Endothelial cell of umbilical vein (primary cell): ENCODE results near the gene FBXO48. TPM values are rescaled to one million over a fixed set of nuclear protein-coding genes. Genes with fewer than 3 reads are reported as not detected.

Source experiments
- BruUV-seq: library from RNA; stranded (reverse); fragments of 400-500 nt; replicated peaks from 2 replicates; lab custom pipeline; 2021; lab: Mats Ljungman, UMichigan
- CTCF ChIA-PET: fragments of 300-600, 350-600 bp; sonication (Branson Sonifier 250); formaldehyde crosslinking; loops from one replicate; lab custom pipeline; 2021; ENCODE audit warnings: antibody characterized with exemption, inconsistent platforms; lab: Charles Lee
- POLR2A ChIA-PET: fragments of 300-600, 350-600 bp; sonication (Branson Sonifier 250); formaldehyde crosslinking; loops from one replicate; lab custom pipeline; 2021; ENCODE audit warnings: antibody characterized with exemption, inconsistent platforms; lab: Charles Lee
- DNase-seq: peaks from one replicate; pipeline ENCODE4 v3.0.0-alpha.2; 2011; ENCODE audit warnings: low read depth, low spot score
- FAIRE-seq: peaks from 2 replicates; lab custom pipeline; 2011; peaks lifted over from hg19 to GRCh38; lab: Jason Lieb, UNC
- H2AFZ ChIP-seq: 2 replicates; pipeline ENCODE4 v1.6.0; 2012; ENCODE audit warnings: low read depth, low read length, control low read depth, inconsistent platforms
- H3K27ac ChIP-seq: 2 replicates; pipeline ENCODE4 v1.5.1; 2011; ENCODE audit warnings: low read depth, mild to moderate bottlenecking, control low read depth, low read length, moderate library complexity; ENCODE audit not compliant: insufficient read depth
- H3K27me3 ChIP-seq, 2 experiments: 2 replicates each; pipeline versions ENCODE4 v1.6.0 to v1.6.1; 2011; ENCODE audit warnings: low read length in 2 of 2, mixed read lengths in 1 of 2; ENCODE audit not compliant: control insufficient read depth in 2 of 2, insufficient read depth in 2 of 2
- H3K36me3 ChIP-seq, 2 experiments: 2 replicates in 1 of 2; 3 replicates in 1 of 2; pipeline ENCODE4 v1.5.1; 2011; ENCODE audit warnings: low read length in 2 of 2, mild to moderate bottlenecking in 1 of 2, moderate library complexity in 1 of 2; ENCODE audit not compliant: control insufficient read depth in 2 of 2, insufficient read depth in 2 of 2; ENCODE audit errors: extremely low read depth in 1 of 2
- H3K4me1 ChIP-seq: 3 replicates; pipeline ENCODE4 v1.5.1; 2011; ENCODE audit warnings: mild to moderate bottlenecking, low read length; ENCODE audit not compliant: control insufficient read depth, insufficient read depth; ENCODE audit errors: extremely low read depth
- H3K4me2 ChIP-seq: 2 replicates; pipeline ENCODE4 v1.6.1; 2011; ENCODE audit warnings: low read length, control low read depth, mixed read lengths; ENCODE audit not compliant: insufficient read depth
- H3K4me3 ChIP-seq, 3 experiments: fragments of 200-600 bp in 1 of 3; sonication (generic), shearing (Covaris generic) in 1 of 3; replicated peaks in 1 of 3; 2 replicates each; pipeline ENCODE4 v1.5.1; 2011 to 2016; ENCODE audit warnings: control low read depth in 3 of 3, low read length in 3 of 3, mild to moderate bottlenecking in 2 of 3, inconsistent platforms in 1 of 3, low read depth in 1 of 3, moderate library complexity in 1 of 3; ENCODE audit not compliant: insufficient read depth in 1 of 3
- H3K79me2 ChIP-seq: 2 replicates; pipeline ENCODE4 v1.6.0; 2012; ENCODE audit warnings: low read length, inconsistent platforms; ENCODE audit not compliant: control insufficient read depth, insufficient read depth
- H3K9ac ChIP-seq: replicated peaks from 2 replicates; pipeline ENCODE3; 2011; ENCODE audit warnings: low read length, control low read depth; ENCODE audit not compliant: insufficient read depth; ENCODE audit errors: extremely low read depth
- H3K9me1 ChIP-seq: replicated peaks from 3 replicates; pipeline ENCODE4 v1.6.0; 2011; ENCODE audit warnings: mild to moderate bottlenecking, low read length; ENCODE audit not compliant: control insufficient read depth, insufficient read depth; ENCODE audit errors: extremely low read depth
- H3K9me3 ChIP-seq: replicated peaks from 2 replicates; pipeline ENCODE4 v1.5.1; 2012; ENCODE audit warnings: low read length, inconsistent platforms; ENCODE audit not compliant: control insufficient read depth, insufficient read depth
- H4K20me1 ChIP-seq: replicated peaks from 2 replicates; pipeline ENCODE3; 2011; ENCODE audit warnings: mild to moderate bottlenecking, low read length; ENCODE audit not compliant: control insufficient read depth, insufficient read depth; ENCODE audit errors: extremely low read depth
- EZH2 ChIP-seq: IDR thresholded peaks from 2 replicates; pipeline ENCODE4 v1.6.1; 2012; ENCODE audit warnings: borderline replicate concordance, low read depth, mild to moderate bottlenecking, moderate library complexity, low read length, inconsistent platforms; ENCODE audit not compliant: severe bottlenecking
- FOS ChIP-seq: IDR thresholded peaks from 2 replicates; pipeline ENCODE4 v1.6.1; 2011; ENCODE audit warnings: mild to moderate bottlenecking, low read length, moderate library complexity, borderline replicate concordance; ENCODE audit not compliant: insufficient read depth
- GATA2 ChIP-seq: IDR thresholded peaks from 2 replicates; pipeline ENCODE4 v1.7.0; 2011; ENCODE audit warnings: low read depth, mild to moderate bottlenecking, moderate library complexity, mixed read lengths, low read length; ENCODE audit not compliant: insufficient read length, insufficient read depth
- JUN ChIP-seq: IDR thresholded peaks from 2 replicates; pipeline ENCODE4 v1.6.1; 2011; ENCODE audit warnings: borderline replicate concordance, low read depth; ENCODE audit not compliant: insufficient read length, insufficient read depth
- MYC ChIP-seq: IDR thresholded peaks from one replicate; pipeline ENCODE4 v1.6.1; 2011; ENCODE audit warnings: mild to moderate bottlenecking, low read depth, low read length
- POLR2A ChIP-seq: IDR thresholded peaks from 2 replicates; pipeline ENCODE4 v1.6.1; 2012; ENCODE audit warnings: low read depth, mild to moderate bottlenecking, control low read depth, low read length
- POLR2AphosphoS5 ChIP-seq: IDR thresholded peaks from 2 replicates; pipeline ENCODE4 v1.6.1; 2012; ENCODE audit warnings: low read depth, mild to moderate bottlenecking, control low read depth, low read length, moderate library complexity; ENCODE audit not compliant: insufficient read depth
- dilution Hi-C: fragments of 300-500 bp; cut with MboI; formaldehyde crosslinking; loops from one replicate; pipeline ENCODE4 v1.15.0; 2019; ENCODE audit warnings: low sequenced_read_pairs; ENCODE audit not compliant: extremely low pct_ligation_motif_present
- intact Hi-C: fragments of 100-400 bp; cut with micrococcal nuclease; formaldehyde crosslinking; loops from one replicate; pipeline ENCODE4 v1.10.0; 2022
- polyA plus RNA-seq, 4 experiments: library from polyadenylated mRNA; depleted of rRNA in 3 of 4; stranded (reverse) in 3 of 4; unstranded in 1 of 4; fragments of >200 nt; gene quantifications; 2 replicates each; pipeline versions ENCODE4 v1.2.1 to v1.2.3, GENCODE V29; 2011 to 2012; ENCODE audit warnings: missing spikeins in 1 of 4
- total RNA-seq: library from RNA; stranded (reverse); gene quantifications from 2 replicates; pipeline ENCODE4 v1.2.3, GENCODE V29; 2021
- TF ChIP-seq, protein P1 (sequence below), 2 donors: IDR thresholded peaks; 1 replicate in 1 of 2; 2 replicates in 1 of 2; pipeline ENCODE4 v1.5.1; 2011; ENCODE audit warnings: low read length in 2 of 2, mild to moderate bottlenecking in 2 of 2, moderate library complexity in 2 of 2, control low read depth in 1 of 2, inconsistent platforms in 1 of 2, low read depth in 1 of 2; ENCODE audit not compliant: insufficient read depth in 1 of 2; ENCODE audit errors: extremely low read depth in 1 of 2
- TF ChIP-seq, protein P2 (sequence below): IDR thresholded peaks from 2 replicates; pipeline ENCODE4 v1.6.1; 2011; ENCODE audit not compliant: insufficient read depth, insufficient read length

Gene FBXO48
- total and polyA plus RNA-seq, 2 donors (not counting 3 experiments of a cell fraction or from before 2014, with no cell fraction given): 0.46 to 0.73 TPM

DNA sequence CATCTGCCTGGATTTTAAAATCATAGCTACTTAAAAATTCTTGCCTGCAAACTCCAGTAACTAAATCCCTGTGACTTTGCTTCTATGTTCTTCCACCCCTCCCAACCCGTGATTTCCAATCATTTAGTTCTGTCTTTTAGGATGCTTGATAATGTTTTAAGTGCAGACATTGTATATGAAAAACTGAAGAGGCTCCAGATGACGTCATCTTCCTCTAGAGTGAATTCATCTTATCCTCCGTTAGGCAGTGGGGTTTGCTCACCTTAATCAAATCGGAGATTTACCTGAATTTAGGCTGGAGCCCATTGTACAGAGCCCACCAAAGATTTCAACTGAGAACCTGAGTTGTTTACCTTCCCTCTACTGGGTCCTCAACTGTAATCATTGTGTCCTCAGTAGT lies 10.9 kb downstream of the FBXO48 start:
- no peak for DNase-seq
- H2AFZ ChIP-seq: no peak overlapping the region
- H3K9me1 ChIP-seq: no peaks in the 10 kb centered on the region
- no peaks in the 10 kb centered on the region for H4K20me1 ChIP-seq
- no peak overlapping the region for H3K9ac ChIP-seq
- H3K79me2 ChIP-seq: no peaks in the 10 kb centered on the region
- peaks cover 2% of the 10 kb centered on the region for H3K4me1 ChIP-seq
- no peaks in the 10 kb centered on the region for H3K36me3 ChIP-seq
- FAIRE-seq: no peak
- TF ChIP-seq MYC (no peak), JUN (no peak), GATA2 (no peak), POLR2AphosphoS5 (no peak), POLR2A (no peak), FOS (no peak), EZH2 (no peak)
- TF ChIP-seq, protein P1, sequence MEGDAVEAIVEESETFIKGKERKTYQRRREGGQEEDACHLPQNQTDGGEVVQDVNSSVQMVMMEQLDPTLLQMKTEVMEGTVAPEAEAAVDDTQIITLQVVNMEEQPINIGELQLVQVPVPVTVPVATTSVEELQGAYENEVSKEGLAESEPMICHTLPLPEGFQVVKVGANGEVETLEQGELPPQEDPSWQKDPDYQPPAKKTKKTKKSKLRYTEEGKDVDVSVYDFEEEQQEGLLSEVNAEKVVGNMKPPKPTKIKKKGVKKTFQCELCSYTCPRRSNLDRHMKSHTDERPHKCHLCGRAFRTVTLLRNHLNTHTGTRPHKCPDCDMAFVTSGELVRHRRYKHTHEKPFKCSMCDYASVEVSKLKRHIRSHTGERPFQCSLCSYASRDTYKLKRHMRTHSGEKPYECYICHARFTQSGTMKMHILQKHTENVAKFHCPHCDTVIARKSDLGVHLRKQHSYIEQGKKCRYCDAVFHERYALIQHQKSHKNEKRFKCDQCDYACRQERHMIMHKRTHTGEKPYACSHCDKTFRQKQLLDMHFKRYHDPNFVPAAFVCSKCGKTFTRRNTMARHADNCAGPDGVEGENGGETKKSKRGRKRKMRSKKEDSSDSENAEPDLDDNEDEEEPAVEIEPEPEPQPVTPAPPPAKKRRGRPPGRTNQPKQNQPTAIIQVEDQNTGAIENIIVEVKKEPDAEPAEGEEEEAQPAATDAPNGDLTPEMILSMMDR (IDR thresholded peaks at IDR 0.05; ENCODE audit: extremely low read depth in 1 of 2, insufficient read depth in 1 of 2, low read depth in 1 of 2, low read length in 2 of 2): no peak
- TF ChIP-seq, protein P2, sequence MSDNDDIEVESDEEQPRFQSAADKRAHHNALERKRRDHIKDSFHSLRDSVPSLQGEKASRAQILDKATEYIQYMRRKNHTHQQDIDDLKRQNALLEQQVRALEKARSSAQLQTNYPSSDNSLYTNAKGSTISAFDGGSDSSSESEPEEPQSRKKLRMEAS: no peak
- dilution Hi-C loops: no loop called here
- POLR2A ChIA-PET: no interaction called here
- H3K27me3 ChIP-seq: no peaks in the 10 kb centered on the region
- intact Hi-C loops: no loop called here
- BruUV-seq: no TSS peak
- no peaks in the 10 kb centered on the region for H3K9me3 ChIP-seq
- no peak overlapping the region for H3K27ac ChIP-seq
- CTCF ChIA-PET: interaction anchor here (0.9 to 1.3 kb wide), 2 partner anchors 11 to 14 kb away, joined by 4 read pairs; partner anchors contain the start of gene FBXO48
- no peak overlapping the region for H3K4me3 ChIP-seq
- H3K4me2 ChIP-seq: no peak overlapping the region
